A673 (cell line): Measurements from ENCODE around the gene ZBP1. TPM values are rescaled to one million over a fixed set of nuclear protein-coding genes. Genes with fewer than 3 reads are reported as not detected.

Experiments used
- BruUV-seq: library from RNA; stranded (reverse); fragments of 400-500 nt; replicated peaks from 2 replicates; lab custom pipeline; 2021; lab: Mats Ljungman, UMichigan
- CTCF ChIA-PET: fragments of 300-600 bp; sonication (Branson Sonifier 250); formaldehyde crosslinking; loops from one replicate; lab custom pipeline; 2022; ENCODE audit warnings: antibody characterized with exemption; lab: Charles Lee
- POLR2A ChIA-PET: fragments of 300-600 bp; sonication (Branson Sonifier 250); formaldehyde crosslinking; loops from one replicate; lab custom pipeline; 2022; ENCODE audit warnings: antibody characterized with exemption; ENCODE audit not compliant: low non-redundant PET; lab: Charles Lee
- DNase-seq: peaks from one replicate; pipeline ENCODE4 v3.0.0-alpha.2; 2015; ENCODE audit warnings: low spot score
- H3K27ac ChIP-seq: fragments of 200-600 bp; sonication (generic); 2 replicates; pipeline ENCODE4 v1.5.1; 2016; ENCODE audit warnings: mixed run types, low read depth, mild to moderate bottlenecking, mixed read lengths, antibody characterized with exemption, low read length; ENCODE audit not compliant: poor library complexity, severe bottlenecking
- H3K27me3 ChIP-seq: fragments of 200-600 bp; sonication (generic); replicated peaks from 2 replicates; pipeline ENCODE4 v1.6.1; 2017; ENCODE audit warnings: mixed run types, low read depth, mild to moderate bottlenecking, mixed read lengths, antibody characterized with exemption, low read length; ENCODE audit not compliant: insufficient read depth, poor library complexity
- H3K36me3 ChIP-seq: fragments of 200-600 bp; sonication (generic); 2 replicates; pipeline ENCODE4 v1.6.1; 2016; ENCODE audit warnings: mixed run types, mild to moderate bottlenecking, mixed read lengths, antibody characterized with exemption, low read length; ENCODE audit not compliant: insufficient read depth, poor library complexity, severe bottlenecking
- H3K4me1 ChIP-seq: fragments of 200-600 bp; sonication (generic); 2 replicates; pipeline ENCODE4 v1.6.1; 2017; ENCODE audit warnings: mixed run types, mild to moderate bottlenecking, mixed read lengths, antibody characterized with exemption, low read length; ENCODE audit not compliant: insufficient read depth, poor library complexity, severe bottlenecking
- H3K4me3 ChIP-seq: fragments of 200-600 bp; sonication (generic); 2 replicates; pipeline ENCODE4 v1.5.1; 2016; ENCODE audit warnings: low read depth, mixed run types, mild to moderate bottlenecking, mixed read lengths, low read length; ENCODE audit not compliant: poor library complexity, severe bottlenecking
- H3K9me3 ChIP-seq: fragments of 200-600 bp; sonication (generic); 2 replicates; pipeline ENCODE4 v1.6.1; 2016; ENCODE audit warnings: mixed run types, low read depth, mild to moderate bottlenecking, mixed read lengths, antibody characterized with exemption, low read length; ENCODE audit not compliant: poor library complexity, severe bottlenecking
- EZH2 ChIP-seq: fragments of 200-600 bp; sonication (generic); IDR thresholded peaks from 2 replicates; pipeline ENCODE4 v1.6.1; 2017; ENCODE audit warnings: borderline replicate concordance, low read depth, mild to moderate bottlenecking, mixed read lengths, antibody characterized with exemption, low read length; ENCODE audit not compliant: poor library complexity, severe bottlenecking
- intact Hi-C: fragments of 100-400 bp; cut with micrococcal nuclease; formaldehyde crosslinking; loops from one replicate; pipeline ENCODE4 v1.10.0; 2022; ENCODE audit not compliant: unreplicated experiment
- total RNA-seq: library from RNA; stranded (reverse); gene quantifications from 2 replicates; pipeline ENCODE4 v1.2.3, GENCODE V29; 2021
- TF ChIP-seq, protein P1 (sequence below): fragments of 300-800, 200-600 bp; sonication (generic); conservative IDR thresholded peaks from 2 replicates; pipeline ENCODE4 v1.5.1; 2017; ENCODE audit warnings: low read depth, mild to moderate bottlenecking, antibody characterized with exemption, low read length, moderate library complexity, mixed read lengths

Gene ZBP1
- total RNA-seq, 1 experiment from 2014 or later, result not detected

DNA sequence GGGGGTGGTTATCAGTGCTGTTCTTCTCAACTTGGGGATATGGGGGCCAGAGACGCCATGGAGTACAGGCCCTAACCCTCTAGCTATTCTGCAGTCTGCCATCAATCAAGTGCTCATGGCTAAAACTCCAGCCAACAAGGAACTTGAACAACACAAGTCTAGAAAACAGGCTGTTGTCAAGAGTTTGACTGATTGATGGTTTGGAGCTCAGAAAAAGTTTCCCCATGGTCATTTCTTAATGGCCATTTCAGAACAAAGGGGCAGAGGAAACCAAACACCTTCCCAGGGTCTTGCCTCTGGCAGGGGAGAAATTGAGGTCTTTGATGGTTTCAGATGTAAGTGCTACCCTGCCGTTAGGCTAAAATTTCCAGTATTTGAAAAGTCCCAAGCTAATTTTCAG, 44.2 kb downstream of the ZBP1 start:
- TF ChIP-seq, protein P1, sequence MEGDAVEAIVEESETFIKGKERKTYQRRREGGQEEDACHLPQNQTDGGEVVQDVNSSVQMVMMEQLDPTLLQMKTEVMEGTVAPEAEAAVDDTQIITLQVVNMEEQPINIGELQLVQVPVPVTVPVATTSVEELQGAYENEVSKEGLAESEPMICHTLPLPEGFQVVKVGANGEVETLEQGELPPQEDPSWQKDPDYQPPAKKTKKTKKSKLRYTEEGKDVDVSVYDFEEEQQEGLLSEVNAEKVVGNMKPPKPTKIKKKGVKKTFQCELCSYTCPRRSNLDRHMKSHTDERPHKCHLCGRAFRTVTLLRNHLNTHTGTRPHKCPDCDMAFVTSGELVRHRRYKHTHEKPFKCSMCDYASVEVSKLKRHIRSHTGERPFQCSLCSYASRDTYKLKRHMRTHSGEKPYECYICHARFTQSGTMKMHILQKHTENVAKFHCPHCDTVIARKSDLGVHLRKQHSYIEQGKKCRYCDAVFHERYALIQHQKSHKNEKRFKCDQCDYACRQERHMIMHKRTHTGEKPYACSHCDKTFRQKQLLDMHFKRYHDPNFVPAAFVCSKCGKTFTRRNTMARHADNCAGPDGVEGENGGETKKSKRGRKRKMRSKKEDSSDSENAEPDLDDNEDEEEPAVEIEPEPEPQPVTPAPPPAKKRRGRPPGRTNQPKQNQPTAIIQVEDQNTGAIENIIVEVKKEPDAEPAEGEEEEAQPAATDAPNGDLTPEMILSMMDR, result no peak
- TF ChIP-seq EZH2, result no peak
- Histone ChIP-seq H3K4me3 (no peak overlapping the region), H3K36me3 (no peaks in the 10 kb centered on the region), H3K27me3 (no peaks in the 10 kb centered on the region), H3K4me1 (peaks cover 15% of the 10 kb centered on the region), H3K9me3 (no peaks in the 10 kb centered on the region), H3K27ac (no peak overlapping the region)
- no peak for DNase-seq
- intact Hi-C loops, result no loop called here
- ChIA-PET POLR2A (no interaction called here), CTCF (no interaction called here)
- BruUV-seq, result no TSS peak

DNA sequence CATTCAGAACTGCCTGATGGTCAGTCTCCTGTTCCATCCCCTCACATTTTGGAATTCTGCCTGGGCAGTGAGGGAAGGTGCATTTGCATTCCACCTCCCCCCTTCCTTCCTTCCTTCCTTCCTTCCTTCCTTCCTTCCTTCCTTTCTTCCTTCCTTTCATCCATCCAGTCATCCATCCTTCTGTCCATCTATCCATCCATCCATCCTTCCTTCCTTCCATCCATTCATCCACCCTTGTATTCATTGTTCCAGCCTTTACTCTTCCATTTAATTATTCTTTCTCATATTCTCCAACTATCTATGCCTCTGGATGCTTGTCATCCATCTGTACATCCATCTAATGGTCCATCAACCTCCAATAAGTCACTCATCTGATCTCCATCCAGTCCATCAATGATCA, 45.3 kb downstream of the ZBP1 start:
- no peak for DNase-seq
- no peaks in the 10 kb centered on the region for H3K27me3 ChIP-seq
- H3K36me3 ChIP-seq, result no peaks in the 10 kb centered on the region
- POLR2A ChIA-PET, result no interaction called here
- H3K27ac ChIP-seq, result no peak overlapping the region
- intact Hi-C loops, result no loop called here
- CTCF ChIA-PET, result no interaction called here
- H3K4me3 ChIP-seq, result no peak overlapping the region
- no peaks in the 10 kb centered on the region for H3K9me3 ChIP-seq
- TF ChIP-seq EZH2, result no peak
- TF ChIP-seq, protein P1, result no peak
- no TSS peak for BruUV-seq
- peaks cover 5% of the 10 kb centered on the region for H3K4me1 ChIP-seq

DNA sequence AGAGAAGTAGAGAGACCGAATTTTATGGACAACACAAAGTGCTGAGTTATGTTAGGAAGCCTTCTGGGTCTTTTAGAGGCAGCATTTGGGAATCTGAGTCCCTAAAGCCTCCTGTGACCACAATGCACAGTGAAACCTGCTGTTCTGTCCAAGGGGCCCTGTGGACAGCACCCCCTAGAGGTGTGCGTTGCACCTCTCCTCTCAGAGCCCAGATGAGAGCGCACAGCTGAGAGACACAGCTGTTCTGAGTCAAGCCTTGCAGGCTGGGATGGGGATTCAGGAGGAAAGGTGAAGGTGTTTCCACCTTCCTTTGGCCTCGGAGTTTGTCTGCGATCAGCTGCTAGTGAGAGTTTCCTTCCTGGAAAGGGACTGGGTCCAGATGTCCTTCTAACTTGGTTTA, 46.3 kb downstream of the ZBP1 start:
- H3K4me3 ChIP-seq, result no peak overlapping the region
- H3K27ac ChIP-seq, result no peak overlapping the region
- H3K27me3 ChIP-seq, result no peaks in the 10 kb centered on the region
- intact Hi-C loops, result no loop called here
- ChIA-PET POLR2A (no interaction called here), CTCF (no interaction called here)
- no peaks in the 10 kb centered on the region for H3K4me1 ChIP-seq
- H3K9me3 ChIP-seq, result no peaks in the 10 kb centered on the region
- no peaks in the 10 kb centered on the region for H3K36me3 ChIP-seq
- no peak for TF ChIP-seq EZH2
- TF ChIP-seq, protein P1, result peak; percentile 48
- BruUV-seq, result no TSS peak
- DNase-seq, result no peak
